A673 (cell line): ENCODE data around the gene MROH9.
A peak's percentile ranks its signal among the peaks of the same experiment; 100 is the strongest.

ENCODE experiments used
- CTCF ChIP-seq: fragments of 300-800, 200-600 bp; sonication (generic); conservative IDR thresholded peaks from 2 replicates; pipeline ENCODE4 v1.5.1; 2017; ENCODE audit warnings: low read depth, mild to moderate bottlenecking, antibody characterized with exemption, low read length, moderate library complexity, mixed read lengths
- EZH2 ChIP-seq: fragments of 200-600 bp; sonication (generic); IDR thresholded peaks from 2 replicates; pipeline ENCODE4 v1.6.1; 2017; ENCODE audit warnings: borderline replicate concordance, low read depth, mild to moderate bottlenecking, mixed read lengths, antibody characterized with exemption, low read length; ENCODE audit not compliant: poor library complexity, severe bottlenecking

GRCh38 chr1:170967042-170967910 is 31.9 kb downstream of the MROH9 start:
- TF ChIP-seq CTCF: peak; percentile 71
- no peak for TF ChIP-seq EZH2
